GM23248 (cell line): ENCODE measurements around the gene GSG1L2.

Source experiments
- EZH2 ChIP-seq: fragments of 200-600 bp; sonication (generic); IDR thresholded peaks from 2 replicates; pipeline ENCODE4 v1.6.1; 2018; ENCODE audit warnings: antibody characterized with exemption, mild to moderate bottlenecking; ENCODE audit not compliant: insufficient read depth, poor library complexity, severe bottlenecking
- EZH2phosphoT487 ChIP-seq: fragments of 200-600 bp; sonication (generic); IDR thresholded peaks from 2 replicates; pipeline ENCODE4 v1.6.1; 2018; ENCODE audit warnings: antibody characterized with exemption, moderate library complexity, mild to moderate bottlenecking, low read depth; ENCODE audit not compliant: insufficient read depth

GRCh38 chr17:9763643-9764042, 58.2 kb downstream of the GSG1L2 start:
- TF ChIP-seq EZH2 (no peak), EZH2phosphoT487 (no peak)
